Upper lobe of left lung (tissue), 6 donors: ENCODE data around the gene PDE11A. TPM values are rescaled to one million over a fixed set of nuclear protein-coding genes. Genes with fewer than 3 reads are reported as not detected.

Experiments used
- ATAC-seq, 2 donors: fragments of 200-7000 bp; cut with Tn5 transposase; one replicate each; pipeline ENCODE4 v1.9.1; 2022; ENCODE audit warnings: mild to moderate bottlenecking in 2 of 2, moderate library complexity in 2 of 2; ENCODE audit not compliant: low FRiP score in 2 of 2
- DNase-seq, 2 donors: peaks; one replicate each; pipeline ENCODE4 v3.0.0-alpha.2; 2019 to 2020
- H3K27ac ChIP-seq, 4 donors: fragments of 200-600 bp; sonication (generic); one replicate each; pipeline ENCODE4 v1.5.1; 2016 to 2019
- H3K27me3 ChIP-seq, 4 donors: fragments of 200-600 bp; sonication (generic); one replicate each; pipeline ENCODE4 v1.5.1; 2017 to 2019
- H3K36me3 ChIP-seq, 4 donors: fragments of 200-600 bp; sonication (generic); one replicate each; pipeline ENCODE4 v1.5.1; 2016 to 2019
- H3K4me1 ChIP-seq, 4 donors: fragments of 200-600 bp; sonication (generic); one replicate each; pipeline ENCODE4 v1.5.1; 2018 to 2019
- H3K4me3 ChIP-seq, 4 donors: fragments of 200-600 bp; sonication (generic); one replicate each; pipeline ENCODE4 v1.5.1; 2017 to 2019; ENCODE audit warnings: mild to moderate bottlenecking in 2 of 4, moderate library complexity in 1 of 4
- H3K9me3 ChIP-seq, 4 donors: fragments of 200-600 bp; sonication (generic); one replicate each; pipeline ENCODE4 v1.5.1; 2018 to 2019
- CTCF ChIP-seq, 6 experiments: fragments of 450-650 bp in 4 of 6; fragments of 200-600 bp in 2 of 6; sonication (generic) in 2 of 6; IDR thresholded peaks; one replicate each; pipeline ENCODE4 v1.5.1; 2016 to 2019; ENCODE audit warnings: antibody characterized with exemption in 6 of 6
- EP300 ChIP-seq, 4 donors: sonication (generic); formaldehyde crosslinking; IDR thresholded peaks; one replicate each; pipeline ENCODE4 v1.5.1; 2017; ENCODE audit warnings: antibody characterized with exemption in 4 of 4, control low read depth in 2 of 4
- POLR2A ChIP-seq, 4 donors: fragments of 450-650 bp; IDR thresholded peaks; one replicate each; pipeline ENCODE4 v1.5.1; 2016 to 2017; ENCODE audit warnings: antibody characterized with exemption in 4 of 4, mild to moderate bottlenecking in 2 of 4
- POLR2AphosphoS5 ChIP-seq, 2 donors: sonication (generic); formaldehyde crosslinking; IDR thresholded peaks; one replicate each; pipeline ENCODE4 v1.5.1; 2017; ENCODE audit warnings: antibody characterized with exemption in 2 of 2
- WGBS, 2 donors: methylation state at CpG; one replicate each; pipeline ENCODE4 v1.1.5; 2017 to 2018; 5-methylcytosine and 5-hydroxymethylcytosine counted together
- total RNA-seq, 6 donors: library from RNA; depleted of rRNA in 4 of 6; stranded (reverse); fragments of >200 nt in 4 of 6; gene quantifications; one replicate each; pipeline versions ENCODE4 v1.1.0 to v1.2.1, GENCODE V29; 2016 to 2021
- donor health status: DM: no; HTN: no; CAD: no; lungs with moderate emphysema.
- donor health status: DM: no; HTN: yes; CAD: no; lungs with severe emphysema.

Gene PDE11A
- total RNA-seq, 6 donors from 2014 or later = 0.03 to 0.57 (median 0.33) TPM; not detected in 3

GRCh38 chr2:177748360-177748759 is 324.2 kb downstream of the PDE11A start:
- DNase-seq (no peak), ATAC-seq (no peak)
- H3K27ac ChIP-seq = no peak overlapping the region
- no peak overlapping the region for H3K4me3 ChIP-seq
- H3K36me3 ChIP-seq = no peaks in the 10 kb centered on the region
- H3K27me3 ChIP-seq = no peaks in the 10 kb centered on the region
- H3K9me3 ChIP-seq = no peaks in the 10 kb centered on the region
- no peaks in the 10 kb centered on the region for H3K4me1 ChIP-seq
- WGBS, 2 donors = 74 to 77% methylated on average over 3 of the region's 3 CpGs
- TF ChIP-seq POLR2A (IDR thresholded peaks at IDR 0.05) = no peak
- TF ChIP-seq POLR2AphosphoS5 (IDR thresholded peaks at IDR 0.05) = no peak
- TF ChIP-seq CTCF (IDR thresholded peaks at IDR 0.05) = no peak
- TF ChIP-seq EP300 (IDR thresholded peaks at IDR 0.05) = no peak

GRCh38 chr2:177747384-177747783 is 325.2 kb downstream of the PDE11A start:
- Histone ChIP-seq H3K4me1 (no peaks in the 10 kb centered on the region), H3K4me3 (no peak overlapping the region), H3K9me3 (no peaks in the 10 kb centered on the region), H3K36me3 (no peaks in the 10 kb centered on the region), H3K27me3 (no peaks in the 10 kb centered on the region), H3K27ac (no peak overlapping the region)
- ATAC-seq (no peak), DNase-seq (no peak)
- 88 to 100% methylated on average over 4 of the region's 4 CpGs for WGBS, 2 donors
- TF ChIP-seq CTCF (IDR thresholded peaks at IDR 0.05) (no peak), POLR2AphosphoS5 (IDR thresholded peaks at IDR 0.05) (no peak), POLR2A (IDR thresholded peaks at IDR 0.05) (no peak), EP300 (IDR thresholded peaks at IDR 0.05) (no peak)

GRCh38 chr2:177746358-177746757 is 326.2 kb downstream of the PDE11A start:
- TF ChIP-seq POLR2A (IDR thresholded peaks at IDR 0.05) (no peak), POLR2AphosphoS5 (IDR thresholded peaks at IDR 0.05) (no peak), CTCF (IDR thresholded peaks at IDR 0.05) (no peak), EP300 (IDR thresholded peaks at IDR 0.05) (no peak)
- no peaks in the 10 kb centered on the region for H3K27me3 ChIP-seq
- no peaks in the 10 kb centered on the region for H3K36me3 ChIP-seq
- no peak for DNase-seq
- H3K4me1 ChIP-seq = no peaks in the 10 kb centered on the region
- H3K27ac ChIP-seq = no peak overlapping the region
- H3K4me3 ChIP-seq = no peak overlapping the region
- no peaks in the 10 kb centered on the region for H3K9me3 ChIP-seq
- 60 to 65% methylated on average over 2 of the region's 2 CpGs for WGBS, 2 donors
- no peak for ATAC-seq

GRCh38 chr2:177745531-177745930 is 327.0 kb downstream of the PDE11A start:
- Histone ChIP-seq H3K36me3 (no peaks in the 10 kb centered on the region), H3K4me3 (no peak overlapping the region), H3K4me1 (no peaks in the 10 kb centered on the region), H3K27ac (no peak overlapping the region), H3K27me3 (no peaks in the 10 kb centered on the region), H3K9me3 (no peaks in the 10 kb centered on the region)
- TF ChIP-seq POLR2A (IDR thresholded peaks at IDR 0.05) = no peak
- ATAC-seq (peak in 1 of 2 donors; percentile 12), DNase-seq (no peak)
- WGBS, 2 donors = 88% methylated on average over 1 of the region's 1 CpG; no CpG with 5 or more reads in 1 of the 2 donors

- no peak overlapping the region for H3K4me3 ChIP-seq
- no peaks in the 10 kb centered on the region for H3K9me3 ChIP-seq
- no peak for TF ChIP-seq CTCF (IDR thresholded peaks at IDR 0.05)
- TF ChIP-seq POLR2AphosphoS5 (IDR thresholded peaks at IDR 0.05) = no peak
- no peak for TF ChIP-seq POLR2A (IDR thresholded peaks at IDR 0.05)
- no peak for TF ChIP-seq EP300 (IDR thresholded peaks at IDR 0.05)
- WGBS, 2 donors = 74 to 78% methylated on average over 3 of the region's 3 CpGs
- H3K27ac ChIP-seq = no peak overlapping the region
- no peaks in the 10 kb centered on the region for H3K36me3 ChIP-seq
- H3K27me3 ChIP-seq = no peaks in the 10 kb centered on the region
- DNase-seq (no peak), ATAC-seq (no peak)
- no peaks in the 10 kb centered on the region for H3K4me1 ChIP-seq
These were observed 329.7 kb downstream of the PDE11A start for GRCh38 chr2:177742851-177743250.
